Skeletal muscle satellite cell (primary cell): Measurements from ENCODE around the gene FILIP1.

Experiments
- H3K27me3 ChIP-seq: 2 replicates; pipeline ENCODE4 v1.7.0; 2013; ENCODE audit warnings: low read length; ENCODE audit not compliant: control insufficient read depth, insufficient read depth
- H3K36me3 ChIP-seq: 2 replicates; pipeline ENCODE4 v1.7.0; 2013; ENCODE audit warnings: mild to moderate bottlenecking, control low read depth, low read length; ENCODE audit not compliant: insufficient read depth
- H3K4me1 ChIP-seq: 2 replicates; pipeline ENCODE4 v1.7.0; 2013; ENCODE audit warnings: low read length; ENCODE audit not compliant: control insufficient read depth, insufficient read depth
- H3K4me2 ChIP-seq: 2 replicates; pipeline ENCODE4 v1.7.0; 2013; ENCODE audit warnings: mild to moderate bottlenecking, low read length
- H3K4me3 ChIP-seq: 2 replicates; pipeline ENCODE4 v1.7.0; 2013; ENCODE audit warnings: low read length
- H3K9ac ChIP-seq: 2 replicates; pipeline ENCODE4 v1.7.0; 2013; ENCODE audit warnings: mild to moderate bottlenecking, low read depth, low read length, moderate library complexity
- H3K9me3 ChIP-seq: replicated peaks from 2 replicates; pipeline ENCODE4 v1.7.0; 2013; ENCODE audit warnings: mild to moderate bottlenecking, control low read depth, low read length

Gene FILIP1

DNA sequence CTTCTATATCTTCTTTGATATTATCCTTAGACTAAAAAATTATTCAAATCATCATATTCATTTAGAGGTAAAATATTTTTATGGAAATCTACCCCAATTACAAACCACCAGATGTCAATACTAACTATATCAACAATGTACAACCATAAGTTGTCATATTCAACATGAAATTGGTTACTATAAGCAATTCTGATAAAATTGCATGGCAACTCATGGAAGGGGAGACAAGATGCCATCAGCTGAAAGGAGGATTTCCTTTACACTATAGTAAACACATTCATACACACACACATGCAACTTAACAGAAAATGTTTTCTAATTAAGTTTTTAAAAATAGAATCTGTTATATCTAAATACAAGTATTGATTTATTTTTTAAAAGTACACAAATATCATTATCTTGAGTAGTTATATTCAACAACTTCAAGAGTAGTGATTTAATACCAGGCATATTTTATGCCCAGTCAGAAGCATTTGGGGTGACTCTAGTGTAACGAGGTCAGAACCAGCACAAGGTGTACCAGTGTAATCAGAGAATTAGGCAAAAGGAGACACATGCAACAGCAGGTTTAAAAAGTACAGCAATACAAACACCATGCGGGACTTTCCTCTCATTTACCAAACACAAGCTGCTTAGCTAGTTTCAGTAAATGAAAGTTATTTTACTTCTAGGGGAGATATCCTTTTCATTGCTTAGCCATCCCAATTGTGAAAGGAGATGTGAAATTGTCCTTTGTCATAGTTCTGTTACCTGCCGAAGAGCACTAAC is 1.0 kb downstream of the FILIP1 start:
- H3K4me2 ChIP-seq, result no peak overlapping the region
- no peak overlapping the region for H3K9ac ChIP-seq
- no peak overlapping the region for H3K4me3 ChIP-seq
- no peaks in the 10 kb centered on the region for H3K9me3 ChIP-seq
- no peaks in the 10 kb centered on the region for H3K36me3 ChIP-seq
- H3K4me1 ChIP-seq, result no peaks in the 10 kb centered on the region
- peaks cover 7% of the 10 kb centered on the region for H3K27me3 ChIP-seq

DNA sequence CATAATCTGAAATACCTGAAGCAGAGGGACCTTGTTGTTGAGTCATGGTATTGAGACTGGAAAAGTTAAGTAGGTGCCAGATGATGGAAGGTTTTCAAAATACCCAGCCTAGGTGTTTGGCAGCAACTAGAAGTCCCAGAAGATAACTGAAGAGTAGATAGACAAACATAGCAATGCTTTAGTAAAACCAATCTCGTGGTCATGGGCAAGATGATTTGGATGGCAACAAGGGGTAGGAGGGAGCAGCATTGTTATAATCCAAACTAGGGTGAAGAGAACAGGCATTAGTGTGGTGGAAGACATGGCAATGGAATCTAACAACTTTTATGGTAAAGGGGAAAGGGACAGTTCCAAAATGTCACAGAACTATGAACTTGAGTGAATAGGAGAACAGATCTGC is 2.3 kb downstream of the FILIP1 start:
- no peak overlapping the region for H3K9ac ChIP-seq
- H3K9me3 ChIP-seq, result no peaks in the 10 kb centered on the region
- H3K4me2 ChIP-seq, result no peak overlapping the region
- peaks cover 7% of the 10 kb centered on the region for H3K27me3 ChIP-seq
- H3K4me1 ChIP-seq, result no peaks in the 10 kb centered on the region
- H3K36me3 ChIP-seq, result no peaks in the 10 kb centered on the region
- no peak overlapping the region for H3K4me3 ChIP-seq

DNA sequence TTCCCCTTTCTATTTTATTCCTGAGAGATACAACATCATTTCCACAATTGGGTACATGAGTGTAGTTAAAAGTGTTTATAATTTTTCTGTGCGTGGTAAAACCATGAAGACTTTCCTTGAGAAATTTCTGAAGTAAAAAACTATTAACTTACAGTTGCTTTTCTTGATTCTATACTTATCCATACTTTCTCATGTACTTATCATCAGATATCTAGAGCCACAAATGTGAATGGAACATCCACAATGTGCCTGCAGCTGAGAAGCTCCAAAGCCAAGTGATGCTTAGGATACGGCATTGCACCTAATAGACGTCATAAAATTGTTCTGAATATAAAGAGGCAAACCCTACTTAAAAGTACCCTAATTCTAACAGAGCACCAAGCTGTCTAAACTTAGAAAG is 2.9 kb downstream of the FILIP1 start:
- H3K4me1 ChIP-seq, result no peaks in the 10 kb centered on the region

DNA sequence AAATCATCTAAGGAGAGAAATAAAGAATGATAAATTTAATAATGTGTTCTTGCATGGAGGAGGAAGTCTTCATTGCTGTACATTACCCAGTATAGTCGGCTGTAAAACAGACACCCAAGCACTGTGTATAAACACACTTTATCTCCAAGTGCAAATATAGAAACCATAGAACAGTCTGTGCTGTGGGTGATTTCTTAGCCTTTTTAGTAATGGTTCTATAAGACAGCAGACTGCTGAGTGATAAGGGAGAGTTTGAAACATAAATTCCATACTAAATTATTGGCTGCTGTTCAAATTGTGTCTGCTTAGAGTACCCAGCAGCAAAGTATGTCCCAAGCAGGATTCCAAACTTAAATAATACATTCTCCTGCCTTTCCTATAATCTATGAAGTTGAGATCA is 4.6 kb downstream of the FILIP1 start:
- Histone ChIP-seq H3K4me1 (no peaks in the 10 kb centered on the region), H3K36me3 (no peaks in the 10 kb centered on the region), H3K27me3 (peaks cover 6% of the 10 kb centered on the region), H3K4me3 (no peak overlapping the region), H3K4me2 (no peak overlapping the region), H3K9me3 (no peaks in the 10 kb centered on the region), H3K9ac (no peak overlapping the region)

More for the DNA sequence above, 2.9 kb downstream of the FILIP1 start:
- Histone ChIP-seq H3K27me3 (peaks cover 7% of the 10 kb centered on the region), H3K36me3 (no peaks in the 10 kb centered on the region), H3K4me3 (no peak overlapping the region), H3K9me3 (no peaks in the 10 kb centered on the region), H3K4me2 (no peak overlapping the region), H3K9ac (no peak overlapping the region)

DNA sequence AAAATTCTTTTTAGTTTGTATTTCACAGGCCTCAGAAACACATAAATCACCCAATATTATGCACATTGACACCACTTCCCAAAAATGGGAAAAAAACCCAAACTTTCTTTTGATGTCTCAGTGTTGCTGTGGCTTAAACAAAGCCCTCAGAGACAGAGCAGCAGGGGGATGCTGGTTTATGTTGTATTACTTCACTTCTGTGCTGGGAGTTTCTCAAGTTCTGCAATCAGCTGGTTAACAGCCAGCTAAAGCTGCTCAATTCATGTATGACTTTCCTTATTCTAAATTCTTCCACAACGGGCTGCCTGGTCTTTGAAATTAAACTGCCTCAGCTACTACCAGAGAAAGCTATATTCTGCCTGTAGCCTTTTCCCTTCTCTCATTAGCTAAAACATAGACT is 5.6 kb downstream of the FILIP1 start:
- Histone ChIP-seq H3K9ac (no peak overlapping the region), H3K9me3 (no peaks in the 10 kb centered on the region), H3K4me2 (no peak overlapping the region)

DNA sequence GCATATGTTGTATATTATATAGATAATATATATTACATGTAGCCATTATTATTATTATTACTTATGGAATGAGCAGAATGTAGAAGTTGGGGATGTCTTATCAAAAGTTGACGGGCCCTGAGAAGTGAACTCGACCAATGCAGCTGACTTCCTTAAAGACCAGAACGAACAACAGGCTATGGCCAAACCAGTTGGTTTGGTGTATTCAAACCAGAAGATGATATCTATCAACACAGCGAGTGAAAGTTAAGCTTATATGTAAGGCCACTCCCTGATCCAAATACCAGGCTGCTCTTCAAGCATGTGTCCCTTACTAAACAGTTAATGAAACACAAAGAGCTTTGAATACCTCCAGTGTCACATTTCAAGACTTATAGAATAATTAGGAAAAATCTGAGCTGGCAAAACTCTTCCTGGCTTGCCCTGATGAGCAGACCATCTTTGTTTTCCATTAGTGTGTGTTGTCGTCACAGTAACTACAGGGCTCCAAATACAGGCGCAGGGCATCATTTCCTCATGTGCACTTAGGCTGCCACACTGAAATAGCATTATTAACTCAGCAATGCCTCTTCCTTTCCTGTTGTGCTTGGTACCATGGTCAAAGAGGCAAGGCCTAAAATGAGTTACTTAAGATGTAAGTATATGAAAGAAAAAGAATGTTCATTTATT is 6.6 kb downstream of the FILIP1 start:
- H3K9me3 ChIP-seq, result no peaks in the 10 kb centered on the region
- H3K4me1 ChIP-seq, result no peaks in the 10 kb centered on the region
- H3K9ac ChIP-seq, result no peak overlapping the region
- no peak overlapping the region for H3K4me2 ChIP-seq
- no peaks in the 10 kb centered on the region for H3K27me3 ChIP-seq
- no peaks in the 10 kb centered on the region for H3K36me3 ChIP-seq
- H3K4me3 ChIP-seq, result no peak overlapping the region

More for the DNA sequence above, 5.6 kb downstream of the FILIP1 start:
- H3K27me3 ChIP-seq, result no peaks in the 10 kb centered on the region
- H3K4me1 ChIP-seq, result no peaks in the 10 kb centered on the region
- no peaks in the 10 kb centered on the region for H3K36me3 ChIP-seq
- H3K4me3 ChIP-seq, result no peak overlapping the region

DNA sequence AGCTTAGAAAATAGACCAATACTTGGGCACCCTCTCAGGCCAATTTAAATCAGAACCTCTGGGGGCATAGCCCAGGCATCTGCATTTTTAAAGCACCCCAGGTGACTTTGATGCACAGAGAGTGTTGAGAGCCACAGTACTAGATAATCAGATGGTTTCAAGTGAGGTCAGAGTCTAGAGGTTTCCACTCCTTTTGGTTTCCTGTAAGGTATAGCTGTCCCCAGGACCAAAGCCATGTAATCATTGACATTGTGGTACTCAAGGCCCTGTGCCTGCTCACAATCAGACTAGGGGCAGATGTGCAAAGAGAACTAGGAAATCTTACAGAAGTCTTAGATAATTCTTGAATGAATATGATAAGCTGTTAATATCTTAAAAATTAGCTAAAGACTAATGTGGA is 9.1 kb downstream of the FILIP1 start:
- H3K4me3 ChIP-seq, result no peak overlapping the region
- no peaks in the 10 kb centered on the region for H3K27me3 ChIP-seq
- H3K4me1 ChIP-seq, result no peaks in the 10 kb centered on the region
- no peaks in the 10 kb centered on the region for H3K9me3 ChIP-seq
- no peak overlapping the region for H3K4me2 ChIP-seq
- no peaks in the 10 kb centered on the region for H3K36me3 ChIP-seq
- H3K9ac ChIP-seq, result no peak overlapping the region

DNA sequence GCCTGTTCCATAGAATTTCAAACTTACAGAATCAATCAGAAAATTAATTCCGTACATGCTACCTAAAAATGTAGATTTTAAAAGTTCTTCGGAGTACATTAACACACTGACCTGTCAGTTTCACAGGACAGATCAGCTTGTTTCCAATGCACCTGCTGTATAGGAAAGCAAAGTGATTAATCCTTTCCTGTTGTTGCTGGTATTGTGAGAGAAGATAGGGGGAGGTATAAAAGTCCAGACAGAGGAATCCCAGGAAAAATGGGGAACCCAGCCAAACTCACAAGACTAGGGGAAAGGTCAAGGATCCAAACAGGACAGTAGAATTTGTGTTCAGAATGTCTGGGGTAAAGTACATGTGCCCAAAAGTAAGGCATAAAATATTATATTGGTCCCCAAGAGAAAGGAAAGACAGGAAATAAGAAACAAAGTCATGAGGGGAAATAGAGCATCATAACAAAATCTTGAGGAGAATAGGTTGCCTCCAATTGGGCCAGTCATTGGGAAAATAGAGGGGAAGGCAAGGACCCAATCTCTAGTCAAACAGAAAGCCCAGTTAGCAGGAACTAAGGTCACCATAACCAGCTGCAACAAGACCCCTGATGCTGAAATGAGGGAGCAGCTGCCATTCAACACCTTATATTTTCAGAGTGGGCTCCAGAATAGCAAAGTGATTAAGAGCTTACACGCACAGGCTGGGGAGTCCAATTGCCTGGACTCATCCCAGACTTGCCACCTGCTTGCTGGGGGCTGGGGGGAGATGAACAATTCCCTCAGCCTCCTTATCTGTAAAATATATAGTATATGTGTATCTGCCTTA is 10.3 kb downstream of the FILIP1 start:
- Histone ChIP-seq H3K9me3 (no peaks in the 10 kb centered on the region), H3K9ac (no peak overlapping the region), H3K27me3 (peaks cover 1% of the 10 kb centered on the region), H3K4me1 (no peaks in the 10 kb centered on the region), H3K4me2 (no peak overlapping the region), H3K4me3 (no peak overlapping the region), H3K36me3 (no peaks in the 10 kb centered on the region)

DNA sequence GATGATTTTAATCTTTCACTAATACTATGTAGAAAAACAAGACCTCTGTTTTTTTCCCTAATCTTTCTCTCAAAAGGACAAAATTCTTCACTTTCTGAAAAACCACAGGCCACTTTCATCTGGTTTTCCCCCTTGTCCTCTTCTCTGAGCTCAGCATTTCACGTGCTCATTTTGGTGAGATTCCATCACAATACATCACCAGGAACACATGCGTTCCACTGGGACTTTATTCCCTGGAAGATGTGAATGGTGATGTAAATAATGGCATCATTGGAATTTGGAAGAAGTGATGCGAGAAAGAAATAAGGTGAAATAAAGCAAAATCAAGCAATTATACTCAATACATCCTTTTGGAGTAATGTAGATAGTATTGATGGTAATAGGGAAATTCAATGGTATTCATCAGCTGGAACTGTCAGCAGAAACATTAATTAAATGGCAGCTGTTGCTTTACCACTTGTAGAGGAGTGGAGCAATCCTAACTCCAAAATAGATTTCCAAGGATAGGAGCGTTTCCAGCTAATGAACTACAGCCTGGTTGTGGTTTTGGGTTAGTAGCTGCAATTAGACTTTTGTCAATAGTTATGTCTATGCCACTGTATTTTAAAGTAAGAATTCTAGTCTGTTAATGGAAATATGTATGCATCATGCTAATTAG is 11.5 kb downstream of the FILIP1 start:
- Histone ChIP-seq H3K4me2 (no peak overlapping the region), H3K4me3 (no peak overlapping the region), H3K27me3 (peaks cover 4% of the 10 kb centered on the region), H3K9me3 (no peaks in the 10 kb centered on the region), H3K4me1 (no peaks in the 10 kb centered on the region), H3K9ac (no peak overlapping the region), H3K36me3 (no peaks in the 10 kb centered on the region)

DNA sequence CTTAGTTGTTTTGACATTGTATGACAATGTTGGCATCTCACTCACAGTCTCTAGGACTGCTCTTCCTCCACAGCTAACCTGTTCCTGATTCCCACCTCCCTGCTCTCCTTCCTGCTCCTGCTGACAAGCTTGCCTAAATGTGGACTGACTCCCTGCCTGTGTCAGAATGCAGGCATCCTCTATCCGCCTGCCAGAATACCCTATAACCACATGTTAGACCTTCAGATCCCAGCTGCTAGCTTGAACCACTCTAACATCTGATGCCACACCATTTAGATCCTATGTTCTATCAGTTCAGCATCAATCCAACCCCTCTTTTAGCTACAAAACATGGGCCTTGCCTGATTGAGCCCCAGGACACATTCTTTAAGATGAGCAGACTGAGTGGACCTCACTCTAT is 12.2 kb downstream of the FILIP1 start:
- no peaks in the 10 kb centered on the region for H3K4me1 ChIP-seq
- no peak overlapping the region for H3K9ac ChIP-seq
- H3K36me3 ChIP-seq, result no peaks in the 10 kb centered on the region
- H3K4me2 ChIP-seq, result no peak overlapping the region
- H3K4me3 ChIP-seq, result no peak overlapping the region
- no peaks in the 10 kb centered on the region for H3K9me3 ChIP-seq
- H3K27me3 ChIP-seq, result peaks cover 4% of the 10 kb centered on the region

DNA sequence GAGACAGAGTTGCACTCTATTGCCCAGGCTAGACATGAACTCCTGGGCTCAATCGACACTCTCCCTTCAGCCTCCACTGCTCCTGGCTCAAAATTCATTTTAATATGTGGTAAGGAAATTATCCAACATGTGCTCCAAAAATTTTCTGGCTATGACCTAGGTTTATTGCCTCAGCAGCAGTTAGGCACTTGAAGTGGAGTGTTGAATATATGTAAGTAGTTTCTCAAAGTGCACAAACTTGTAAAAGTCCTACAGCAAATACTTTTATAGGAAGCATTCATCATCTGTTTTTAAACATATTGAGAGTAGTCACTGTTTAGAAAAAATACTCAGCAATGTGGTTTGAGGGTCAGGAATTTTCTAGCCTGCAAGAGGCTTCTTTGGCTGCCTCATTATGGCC is 13.2 kb downstream of the FILIP1 start:
- Histone ChIP-seq H3K4me3 (no peak overlapping the region), H3K9me3 (no peaks in the 10 kb centered on the region), H3K36me3 (no peaks in the 10 kb centered on the region), H3K9ac (no peak overlapping the region), H3K4me2 (no peak overlapping the region), H3K27me3 (peaks cover 4% of the 10 kb centered on the region), H3K4me1 (no peaks in the 10 kb centered on the region)
